Subcutaneous adipose tissue (tissue), 4 donors: ENCODE data around the gene OR51F2. TPM values are rescaled to one million over a fixed set of nuclear protein-coding genes. Genes with fewer than 3 reads are reported as not detected.

Experiments used
- CTCF ChIP-seq: fragments of 450-650 bp; IDR thresholded peaks from one replicate; pipeline ENCODE4 v1.5.1; 2016; ENCODE audit warnings: low read depth, mild to moderate bottlenecking, control low read depth, antibody characterized with exemption, moderate library complexity
- total RNA-seq, 4 donors: library from RNA; depleted of rRNA; stranded (reverse); fragments of >200 nt; gene quantifications; one replicate each; pipeline ENCODE4 v1.1.0, GENCODE V29; 2016

Gene OR51F2
- total RNA-seq, 4 donors from 2014 or later, result not detected

DNA sequence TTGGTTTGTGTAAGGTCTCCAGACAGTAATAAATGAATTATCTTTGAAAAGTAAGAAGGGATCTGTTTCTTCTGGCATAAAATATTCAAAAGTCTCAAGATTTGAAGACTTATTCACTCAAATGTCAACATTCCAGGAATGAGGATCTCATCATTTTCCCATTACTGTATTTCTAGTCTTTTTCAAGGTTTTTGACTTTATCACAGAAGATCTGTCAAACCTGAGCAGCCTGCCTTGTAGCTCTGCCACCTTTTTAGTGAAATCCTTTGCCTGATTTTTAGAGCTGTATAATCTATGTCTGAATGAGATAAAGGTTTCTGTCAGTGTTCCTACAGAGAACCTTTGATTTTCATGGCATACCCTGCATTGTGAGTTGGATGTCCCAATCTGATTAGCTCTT is 4.0 kb downstream of the OR51F2 start:
- no peak for TF ChIP-seq CTCF

DNA sequence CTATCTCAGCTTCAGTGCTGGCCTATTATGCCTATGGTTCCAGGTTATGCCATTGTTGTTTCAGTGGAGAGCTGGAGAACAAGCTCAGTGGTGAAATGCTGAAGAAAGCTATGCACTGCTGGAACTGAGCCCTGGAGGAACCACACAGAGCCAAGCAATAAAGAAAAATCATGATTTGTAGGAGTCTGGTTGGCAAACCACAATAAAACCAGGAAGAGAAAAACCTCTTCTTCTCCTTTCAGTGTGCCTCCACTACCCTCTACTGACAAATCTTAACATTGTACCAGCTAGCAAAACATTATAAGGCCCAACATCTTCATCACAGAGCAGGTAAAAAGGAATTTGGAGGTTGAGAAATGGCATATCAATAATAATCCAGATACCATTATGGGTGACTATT is 5.3 kb downstream of the OR51F2 start:
- TF ChIP-seq CTCF, result no peak

DNA sequence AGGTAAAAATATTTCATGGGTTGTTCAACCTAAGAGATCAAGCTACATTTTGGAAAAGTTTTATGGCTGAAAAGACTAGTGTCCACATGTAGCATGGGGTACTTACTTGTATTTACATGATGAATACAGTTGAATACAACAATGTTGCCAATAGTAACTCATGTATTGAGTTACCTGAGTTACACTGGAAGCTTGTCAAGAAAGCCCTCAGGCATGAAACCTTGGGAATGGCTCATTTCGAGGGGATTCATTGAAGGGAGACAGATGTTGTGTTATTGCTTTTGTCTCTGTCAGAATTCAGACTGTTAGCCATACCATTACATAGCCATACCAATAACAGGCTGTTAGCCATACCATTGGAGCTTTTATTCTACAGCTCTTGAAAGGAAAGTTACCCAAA is 9.2 kb downstream of the OR51F2 start:
- TF ChIP-seq CTCF, result no peak

- no peak for TF ChIP-seq CTCF
Measured at GRCh38 chr11:4830909-4831308, 9.8 kb downstream of the OR51F2 start.

GRCh38 chr11:4839851-4840549 is 18.9 kb downstream of the OR51F2 start:
- TF ChIP-seq CTCF, result no peak

- TF ChIP-seq CTCF, result no peak
Measured at GRCh38 chr11:4848908-4849532, 27.9 kb downstream of the OR51F2 start, which contains the start of gene OR51S1. OR51S1 (minus strand) TSS chr11:4849208; CDS start chr11:4849208, 0 bp downstream.

GRCh38 chr11:4851033-4851432 is 29.9 kb downstream of the OR51F2 start:
- TF ChIP-seq CTCF, result no peak
